HUES48 (cell line): ENCODE measurements around the gene CFAP57.
A peak's percentile ranks its signal among the peaks of the same experiment; 100 is the strongest.
"Not testable (repeated sequence)": the region's sequence is repeated elsewhere in the genome, so short reads cannot be mapped to it uniquely, and the experiment has no call there.

Experiments used
- H3K27ac ChIP-seq: one replicate; pipeline ENCODE4 v1.7.0; 2013; ENCODE audit warnings: low read depth, low read length, inconsistent platforms
- H3K27me3 ChIP-seq: 2 replicates; pipeline ENCODE4 v1.6.1; 2013; ENCODE audit warnings: mild to moderate bottlenecking, low read length; ENCODE audit not compliant: control insufficient read depth, insufficient read depth
- H3K36me3 ChIP-seq: 2 replicates; pipeline ENCODE4 v1.6.1; 2013; ENCODE audit warnings: low read length; ENCODE audit not compliant: control insufficient read depth, insufficient read depth
- H3K4me1 ChIP-seq: 2 replicates; pipeline ENCODE4 v1.6.1; 2013; ENCODE audit warnings: mild to moderate bottlenecking, low read length; ENCODE audit not compliant: control insufficient read depth, insufficient read depth
- H3K4me3 ChIP-seq: 2 replicates; pipeline ENCODE4 v1.5.1; 2013; ENCODE audit warnings: mild to moderate bottlenecking, low read depth, low read length
- H3K9ac ChIP-seq: 2 replicates; pipeline ENCODE4 v1.6.1; 2013; ENCODE audit warnings: mild to moderate bottlenecking, low read depth, low read length, moderate library complexity
- H3K9me3 ChIP-seq: 2 replicates; pipeline ENCODE4 v1.6.1; 2013; ENCODE audit warnings: low read length; ENCODE audit not compliant: control insufficient read depth, insufficient read depth

Gene CFAP57

DNA sequence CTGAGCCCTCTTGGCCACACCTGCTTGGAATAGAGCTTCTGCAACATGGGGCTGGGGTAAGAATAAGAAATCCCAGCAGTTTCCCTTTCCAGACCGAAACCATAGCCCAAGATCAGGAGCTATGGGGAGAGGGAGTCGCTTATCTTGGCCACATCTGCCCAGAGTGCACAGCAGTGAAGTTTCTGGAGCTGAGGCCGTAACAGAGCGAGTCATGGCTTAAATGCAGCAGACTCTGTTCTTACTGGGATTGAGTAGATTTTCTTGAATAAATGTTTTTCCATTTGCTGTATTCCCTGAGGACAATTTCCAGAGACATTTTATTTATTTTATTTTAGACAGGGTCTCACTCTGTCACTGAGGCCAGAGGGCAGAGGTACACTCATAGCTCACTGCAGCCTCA, 33.5 kb downstream of the CFAP57 start:
- no peak overlapping the region for H3K4me3 ChIP-seq
- no peaks in the 10 kb centered on the region for H3K27me3 ChIP-seq
- H3K27ac ChIP-seq: no peak overlapping the region
- no peaks in the 10 kb centered on the region for H3K9me3 ChIP-seq
- H3K4me1 ChIP-seq: peaks cover 14% of the 10 kb centered on the region
- H3K36me3 ChIP-seq: no peaks in the 10 kb centered on the region
- no peak overlapping the region for H3K9ac ChIP-seq

DNA sequence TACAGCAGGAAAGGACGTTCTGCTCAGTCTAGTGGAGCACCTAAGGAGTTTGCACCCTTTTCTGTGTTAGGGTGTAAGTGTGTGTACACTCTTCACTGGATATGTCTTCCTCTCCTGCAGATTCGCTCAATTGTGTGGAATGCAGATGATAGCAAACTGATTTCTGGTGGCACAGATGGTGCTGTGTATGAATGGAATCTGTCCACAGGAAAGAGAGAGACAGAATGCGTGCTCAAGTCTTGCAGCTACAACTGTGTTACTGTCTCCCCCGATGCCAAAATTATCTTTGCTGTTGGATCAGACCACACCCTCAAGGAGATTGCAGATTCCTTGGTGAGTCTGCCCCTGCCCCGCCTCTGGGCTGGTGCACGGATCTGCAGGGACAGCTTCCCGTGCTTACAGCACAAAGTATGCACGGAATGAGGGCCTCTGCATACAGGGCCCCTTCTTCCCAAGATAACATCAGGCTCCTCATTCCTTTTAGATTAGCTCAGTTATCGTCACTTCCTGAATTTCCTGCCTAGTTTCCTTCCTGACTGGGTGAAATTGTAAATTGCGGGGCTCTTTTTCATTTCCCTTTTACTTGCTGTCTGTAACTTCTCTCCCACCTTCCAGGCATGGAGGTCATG, 34.6 kb downstream of the CFAP57 start:
- no peaks in the 10 kb centered on the region for H3K9me3 ChIP-seq
- H3K27ac ChIP-seq: peak overlapping the region; percentile 91
- no peaks in the 10 kb centered on the region for H3K36me3 ChIP-seq
- peak overlapping the region; percentile 28; the same call in 1 of the 2 replicates for H3K4me3 ChIP-seq
- no peaks in the 10 kb centered on the region for H3K27me3 ChIP-seq
- H3K4me1 ChIP-seq: peaks cover 14% of the 10 kb centered on the region
- peak overlapping the region; percentile 36; the same call in 1 of the 2 replicates for H3K9ac ChIP-seq

DNA sequence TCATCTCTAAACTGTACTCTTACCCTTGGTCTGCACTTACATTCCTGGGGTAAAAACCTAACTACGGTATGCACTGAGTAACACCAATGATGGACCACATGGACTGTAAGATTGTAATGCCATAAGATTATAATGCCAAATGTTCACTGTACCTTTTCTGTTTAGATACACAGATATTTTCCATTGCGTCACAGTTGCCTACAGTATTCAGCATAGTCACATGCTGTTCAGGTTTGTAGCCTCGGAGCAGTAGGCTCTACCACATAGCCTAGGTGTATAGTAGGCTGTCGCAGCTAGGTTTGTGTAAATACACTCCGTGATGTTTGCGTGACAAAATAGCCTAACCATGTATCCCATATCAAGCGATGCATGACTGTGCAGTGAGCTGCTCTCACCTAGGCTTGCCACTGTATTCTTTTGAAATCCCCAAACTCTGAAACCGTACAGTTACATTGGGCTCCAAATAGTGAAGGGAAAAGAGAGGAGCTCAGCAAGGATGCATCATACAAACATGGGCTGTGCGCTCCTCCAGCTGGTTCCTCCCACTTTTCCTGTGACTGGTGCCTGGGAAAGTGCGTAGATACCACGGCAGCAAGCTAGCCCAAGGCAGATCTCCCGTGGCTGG, 35.2 kb downstream of the CFAP57 start:
- Histone ChIP-seq H3K9ac (peak overlapping the region; percentile 36; the same call in 1 of the 2 replicates), H3K27ac (peak overlapping the region; percentile 91), H3K27me3 (no peaks in the 10 kb centered on the region)

DNA sequence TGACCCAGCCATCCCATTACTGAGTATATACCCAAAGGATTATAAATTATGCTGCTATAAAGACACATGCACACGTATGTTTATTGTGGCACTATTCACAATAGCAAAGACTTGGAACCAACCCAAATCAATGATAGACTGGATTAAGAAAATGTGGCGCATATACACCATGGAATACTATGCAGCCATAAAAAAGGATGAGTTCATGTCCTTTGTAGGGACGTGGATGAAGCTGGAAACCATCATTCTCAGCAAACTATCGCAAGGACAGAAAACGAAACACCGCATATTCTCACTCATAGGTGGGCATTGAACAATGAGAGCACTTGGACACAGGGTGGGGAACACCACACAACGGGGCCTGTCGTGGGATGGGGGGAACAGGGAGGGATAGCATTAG, 36.1 kb downstream of the CFAP57 start:
- peaks cover 14% of the 10 kb centered on the region for H3K4me1 ChIP-seq
- H3K9me3 ChIP-seq: not testable (repeated sequence)

More for the DNA sequence above, 35.2 kb downstream of the CFAP57 start:
- H3K9me3 ChIP-seq: no peaks in the 10 kb centered on the region
- peak overlapping the region; percentile 17; the same call in 1 of the 2 replicates for H3K4me3 ChIP-seq
- H3K36me3 ChIP-seq: no peaks in the 10 kb centered on the region
- peaks cover 14% of the 10 kb centered on the region for H3K4me1 ChIP-seq

DNA sequence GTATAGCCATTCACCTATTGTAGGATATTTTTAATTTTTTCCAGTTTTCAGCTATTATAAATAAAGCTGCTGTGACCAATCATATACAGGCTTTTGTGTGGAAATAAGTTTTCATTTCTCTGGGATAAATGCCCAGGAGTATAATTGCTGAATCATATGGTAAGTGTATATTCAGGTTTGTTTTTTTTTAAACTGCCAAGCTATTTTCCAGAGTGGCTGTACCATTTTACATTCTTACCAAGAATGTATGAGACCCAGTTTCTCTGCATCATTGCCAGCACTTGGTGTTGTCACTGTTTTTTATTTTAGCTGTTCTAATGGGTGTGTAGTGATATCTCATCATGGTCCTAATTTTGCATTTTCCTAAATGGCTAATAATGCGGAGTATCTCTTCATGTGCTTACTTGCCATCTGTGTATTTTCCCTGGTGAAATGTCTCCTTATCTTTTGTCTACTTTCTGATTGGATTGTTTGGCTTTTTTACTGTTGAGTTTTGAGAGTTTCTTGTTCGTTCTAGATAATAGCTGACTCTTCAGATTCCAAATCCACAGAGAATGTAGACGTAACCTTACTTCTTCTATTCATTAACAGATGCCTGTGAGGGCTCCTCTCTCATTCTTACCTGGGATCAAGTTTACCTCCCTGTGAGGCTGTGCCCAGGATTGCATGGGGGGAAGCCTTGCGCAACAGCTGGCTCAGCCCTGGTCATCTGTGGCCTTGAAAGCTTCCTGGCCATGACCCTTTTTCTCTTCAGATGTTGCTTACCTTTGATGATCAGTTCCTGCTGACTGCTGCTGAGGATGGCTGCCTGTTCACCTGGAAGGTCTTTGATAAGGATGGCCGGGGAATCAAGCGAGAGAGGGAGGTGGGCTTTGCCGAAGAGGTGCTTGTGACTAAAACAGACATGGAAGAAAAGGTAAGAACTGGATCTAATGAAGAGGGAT, 42.6 kb downstream of the CFAP57 start:
- no peaks in the 10 kb centered on the region for H3K36me3 ChIP-seq
- H3K27ac ChIP-seq: no peak overlapping the region
- H3K4me1 ChIP-seq: no peaks in the 10 kb centered on the region; the same call in 1 of the 2 replicates
- H3K9me3 ChIP-seq: no peaks in the 10 kb centered on the region
- no peak overlapping the region for H3K4me3 ChIP-seq
- H3K9ac ChIP-seq: no peak overlapping the region
- no peaks in the 10 kb centered on the region for H3K27me3 ChIP-seq

More for the DNA sequence above, 36.1 kb downstream of the CFAP57 start:
- H3K4me3 ChIP-seq, H3K27me3 ChIP-seq, H3K9ac ChIP-seq, H3K36me3 ChIP-seq, H3K27ac ChIP-seq: not testable (repeated sequence)

DNA sequence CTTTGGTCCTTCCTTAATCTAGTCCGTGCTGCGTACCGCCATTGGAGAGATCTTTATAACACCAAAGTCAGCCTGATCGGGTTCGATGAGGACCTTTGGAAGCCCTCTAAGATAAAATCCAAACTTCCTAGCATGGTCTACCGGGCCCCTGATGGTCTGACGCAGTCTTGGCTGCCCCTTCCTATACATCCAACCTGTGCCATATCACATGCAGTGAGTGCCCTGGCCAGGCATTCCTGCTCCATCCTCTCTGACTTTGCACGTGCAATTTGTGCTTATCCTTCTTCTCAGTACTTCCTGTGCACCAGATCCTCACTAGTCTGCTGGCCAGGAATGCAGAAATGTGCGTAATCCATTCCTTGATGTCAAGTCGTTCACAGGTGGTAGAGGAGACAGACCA, 45.6 kb downstream of the CFAP57 start:
- Histone ChIP-seq H3K4me1 (no peaks in the 10 kb centered on the region), H3K4me3 (no peak overlapping the region), H3K9me3 (no peaks in the 10 kb centered on the region), H3K36me3 (no peaks in the 10 kb centered on the region), H3K27ac (no peak overlapping the region), H3K27me3 (no peaks in the 10 kb centered on the region), H3K9ac (no peak overlapping the region)

DNA sequence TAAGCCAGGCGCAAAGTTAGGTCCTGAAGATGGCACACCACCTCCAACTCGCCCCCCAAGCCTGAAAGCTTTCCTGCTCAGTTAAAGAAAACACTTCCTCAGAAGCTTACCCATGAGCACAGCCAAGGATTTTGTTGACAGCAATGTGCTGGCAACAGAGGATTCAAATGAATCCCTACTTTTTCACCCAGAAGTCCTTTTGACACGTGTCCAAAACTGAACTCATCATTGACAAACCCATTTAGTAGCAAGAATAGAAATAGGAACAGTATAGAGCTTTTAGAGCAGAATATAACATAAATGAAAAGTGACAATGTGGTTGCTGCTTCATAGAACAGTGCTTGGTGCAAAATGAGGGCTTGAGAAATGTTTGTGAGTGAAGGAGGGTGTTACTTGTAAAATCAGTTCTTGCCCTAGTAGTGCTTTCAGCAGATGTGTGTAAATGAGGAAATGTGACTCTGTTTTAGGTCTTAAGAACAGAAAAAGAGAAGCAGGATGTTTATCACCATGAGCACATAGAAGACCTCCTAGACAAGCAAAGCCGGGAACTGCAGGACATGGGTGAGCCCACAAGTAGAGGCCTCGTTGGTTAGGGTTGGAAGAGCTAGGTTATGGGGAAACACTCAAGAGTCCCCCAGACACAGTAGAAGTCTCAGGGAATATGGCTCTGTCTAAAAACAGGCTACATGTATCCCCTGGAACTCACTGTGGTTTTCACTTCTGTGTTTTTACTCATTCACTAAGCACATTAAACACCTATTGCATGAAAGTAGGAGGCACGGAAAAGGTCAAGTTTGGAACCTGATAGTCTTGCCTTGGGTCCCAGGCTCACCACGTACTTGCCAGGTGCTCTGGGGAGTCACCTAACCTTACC, 49.0 kb downstream of the CFAP57 start:
- Histone ChIP-seq H3K4me3 (no peak overlapping the region), H3K36me3 (no peaks in the 10 kb centered on the region), H3K27me3 (no peaks in the 10 kb centered on the region), H3K9me3 (no peaks in the 10 kb centered on the region), H3K9ac (no peak overlapping the region), H3K27ac (no peak overlapping the region), H3K4me1 (no peaks in the 10 kb centered on the region)

DNA sequence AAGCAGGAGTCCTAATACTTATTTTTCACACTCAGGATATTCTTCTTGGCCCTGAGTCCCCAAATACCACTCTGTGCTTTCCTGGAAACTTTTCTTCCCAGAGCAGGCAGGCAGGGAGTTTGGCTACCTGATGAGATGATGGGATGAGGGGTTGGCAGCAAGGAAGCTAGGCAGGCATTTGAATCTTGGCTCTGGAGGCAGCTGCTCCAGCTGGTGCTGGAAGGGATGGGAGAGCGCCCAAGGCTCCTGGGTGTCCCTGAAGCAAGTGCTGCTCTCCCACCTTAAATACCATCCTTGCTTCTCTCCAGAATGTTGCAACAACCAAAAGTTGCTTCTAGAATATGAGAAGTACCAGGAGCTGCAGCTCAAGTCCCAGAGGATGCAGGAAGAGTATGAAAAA, 49.7 kb downstream of the CFAP57 start:
- H3K27ac ChIP-seq: no peak overlapping the region
- H3K9ac ChIP-seq: no peak overlapping the region
- no peak overlapping the region for H3K4me3 ChIP-seq
- H3K27me3 ChIP-seq: no peaks in the 10 kb centered on the region
- no peaks in the 10 kb centered on the region for H3K9me3 ChIP-seq
- H3K36me3 ChIP-seq: no peaks in the 10 kb centered on the region
- peaks cover under 1% of the 10 kb centered on the region; the same call in 1 of the 2 replicates for H3K4me1 ChIP-seq

DNA sequence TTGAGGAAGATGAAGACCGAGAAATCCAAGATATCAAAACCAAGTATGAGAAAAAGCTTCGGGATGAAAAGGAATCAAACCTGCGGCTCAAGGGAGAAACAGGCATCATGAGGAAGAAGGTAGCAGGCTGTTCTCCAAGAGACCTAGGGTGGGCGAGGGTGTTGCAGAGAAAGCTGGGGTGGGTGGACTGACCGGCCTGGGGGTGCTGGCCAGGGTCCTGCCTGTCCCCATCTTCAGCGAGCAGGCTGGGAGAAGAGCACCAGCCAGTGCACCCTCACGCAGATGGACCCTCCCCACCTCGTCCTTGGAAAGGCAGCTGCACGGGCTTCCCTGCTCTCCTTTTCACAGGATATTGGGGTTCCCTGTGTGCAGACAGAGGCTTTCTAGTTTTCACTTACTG, 50.7 kb downstream of the CFAP57 start:
- H3K36me3 ChIP-seq: no peaks in the 10 kb centered on the region
- no peaks in the 10 kb centered on the region for H3K9me3 ChIP-seq
- peaks cover 7% of the 10 kb centered on the region; the same call in 1 of the 2 replicates for H3K4me1 ChIP-seq
- H3K27me3 ChIP-seq: no peaks in the 10 kb centered on the region
- H3K27ac ChIP-seq: no peak overlapping the region
- no peak overlapping the region for H3K9ac ChIP-seq
- no peak overlapping the region for H3K4me3 ChIP-seq

DNA sequence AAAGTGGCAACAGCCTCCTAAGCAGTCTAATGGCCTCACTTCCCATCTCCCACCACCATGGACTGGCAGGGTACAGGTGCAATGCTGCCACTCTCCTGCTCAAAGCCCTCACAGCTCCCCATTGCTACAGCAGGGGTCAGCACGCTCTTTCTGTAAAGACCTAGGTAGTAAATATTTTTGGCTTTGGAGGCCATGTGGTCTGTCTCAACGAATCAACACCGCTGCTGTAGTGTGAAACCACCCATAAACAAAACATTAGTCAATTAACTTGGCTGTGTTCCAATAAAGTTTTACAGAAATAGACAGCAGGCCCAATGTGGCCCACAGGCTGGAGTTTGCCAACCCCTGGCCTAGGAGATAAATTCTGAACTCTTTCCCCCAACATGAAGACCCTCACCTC, 53.0 kb downstream of the CFAP57 start:
- Histone ChIP-seq H3K27ac (no peak overlapping the region), H3K27me3 (no peaks in the 10 kb centered on the region), H3K4me1 (peaks cover 9% of the 10 kb centered on the region; the same call in 1 of the 2 replicates), H3K36me3 (no peaks in the 10 kb centered on the region), H3K9ac (no peak overlapping the region), H3K4me3 (no peak overlapping the region), H3K9me3 (no peaks in the 10 kb centered on the region)
